Spleen (tissue), 11 donors: ENCODE measurements around the gene C8G. TPM values are rescaled to one million over a fixed set of nuclear protein-coding genes. Genes with fewer than 3 reads are reported as not detected.
A peak's percentile ranks its signal among the peaks of the same experiment; 100 is the strongest.

ENCODE experiments used
- DNase-seq: peaks from one replicate; pipeline ENCODE4 v3.0.0-alpha.2; 2020
- H3K27ac ChIP-seq, 8 donors: fragments of 200-600 bp; sonication (generic) in 7 of 8; 1 replicate in 4 of 8; 2 replicates in 4 of 8; pipeline versions ENCODE4 v1.5.0 to v1.8.0; 2016 to 2021; ENCODE audit warnings: inconsistent platforms in 4 of 8, mild to moderate bottlenecking in 4 of 8, moderate library complexity in 1 of 8
- H3K27me3 ChIP-seq, 7 donors: fragments of 200-600 bp; sonication (generic) in 6 of 7; replicated peaks in 1 of 7; 1 replicate in 4 of 7; 2 replicates in 3 of 7; pipeline versions ENCODE4 v1.5.0 to v1.8.0; 2016 to 2021; ENCODE audit warnings: inconsistent platforms in 3 of 7, mild to moderate bottlenecking in 1 of 7
- H3K36me3 ChIP-seq, 6 donors: fragments of 200-600 bp; sonication (generic) in 5 of 6; 1 replicate in 4 of 6; 2 replicates in 2 of 6; pipeline versions ENCODE4 v1.5.0 to v1.8.0; 2016 to 2021; ENCODE audit warnings: inconsistent platforms in 2 of 6
- H3K4me1 ChIP-seq, 6 donors: fragments of 200-600 bp; sonication (generic) in 5 of 6; 1 replicate in 3 of 6; 2 replicates in 3 of 6; pipeline versions ENCODE4 v1.5.0 to v1.8.0; 2016 to 2021; ENCODE audit warnings: inconsistent platforms in 3 of 6
- H3K4me3 ChIP-seq, 8 donors: fragments of 200-600 bp; sonication (generic) in 7 of 8; 1 replicate in 4 of 8; 2 replicates in 4 of 8; pipeline versions ENCODE4 v1.5.0 to v1.8.0; 2016 to 2021; ENCODE audit warnings: inconsistent platforms in 4 of 8, mild to moderate bottlenecking in 4 of 8, moderate library complexity in 2 of 8
- H3K9me3 ChIP-seq, 8 donors: fragments of 200-600 bp; sonication (generic) in 7 of 8; 1 replicate in 4 of 8; 2 replicates in 4 of 8; pipeline versions ENCODE4 v1.5.0 to v1.8.0; 2016 to 2021; ENCODE audit warnings: inconsistent platforms in 4 of 8
- CTCF ChIP-seq, 11 experiments: fragments of 200-600 bp in 7 of 11; fragments of 450-650 bp in 4 of 11; sonication (generic) in 4 of 11; IDR thresholded peaks in 8 of 11; conservative IDR thresholded peaks in 3 of 11; 1 replicate in 7 of 11; 2 replicates in 4 of 11; pipeline versions ENCODE4 v1.4.0 to v1.8.0; 2016 to 2021; ENCODE audit warnings: antibody characterized with exemption in 11 of 11, inconsistent platforms in 4 of 11, mild to moderate bottlenecking in 1 of 11
- POLR2A ChIP-seq, 3 donors: fragments of 450-650 bp; IDR thresholded peaks; one replicate each; pipeline ENCODE4 v1.5.1; 2017; ENCODE audit warnings: antibody characterized with exemption in 3 of 3, mild to moderate bottlenecking in 1 of 3
- POLR2AphosphoS5 ChIP-seq, 3 donors: sonication (generic); formaldehyde crosslinking; IDR thresholded peaks; one replicate each; pipeline ENCODE4 v1.5.1; 2017; ENCODE audit warnings: antibody characterized with exemption in 3 of 3
- WGBS, 5 donors: extraction: QIAGEN DNeasy Blood & Tissue Kit in 3 of 5; methylation state at CpG; one replicate each; pipeline versions ENCODE4 v1.1.5 to v1.1.7; 2013 to 2018; 5-methylcytosine and 5-hydroxymethylcytosine counted together
- intact Hi-C: fragments of 100-400 bp; cut with DNase I; formaldehyde crosslinking; loops from one replicate; pipeline ENCODE4 v1.15.0; 2023; ENCODE audit warnings: low total_unique reads
- polyA plus RNA-seq, 3 donors: library from polyadenylated mRNA; stranded (reverse); fragments of 200-250 nt; gene quantifications; one replicate each; pipeline ENCODE4 v1.2.1, GENCODE V29; 2013
- total RNA-seq, 7 donors: library from RNA; depleted of rRNA in 3 of 7; stranded (reverse); fragments of >200 nt in 3 of 7; fragmentation: NEBNext Ultra II Directional in 4 of 7; extraction: Animal tissue kit (Norgen Biotek cat#: 25700) in 4 of 7; gene quantifications; one replicate each; pipeline versions ENCODE4 v1.1.0 to v1.2.1, GENCODE V29; 2016 to 2021
- donor health status: healthy with polysubstance abuse.
- donor health status: DM: no; HTN: no; CAD: no; lungs with moderate emphysema.
- donor health status: DM: no; HTN: no; CAD: no.
- donor health status: Bipolar disorder and iron deficiency.
- donor health status: healthy.
- donor health status: DM: no; HTN: no; CAD: no.
- donor health status: DM: yes; HTN: yes; CAD: no.

C8G gene
- total and polyA plus RNA-seq, 10 donors = 2.3 to 7.4 (median 3.7) TPM; not detected in 1

DNA sequence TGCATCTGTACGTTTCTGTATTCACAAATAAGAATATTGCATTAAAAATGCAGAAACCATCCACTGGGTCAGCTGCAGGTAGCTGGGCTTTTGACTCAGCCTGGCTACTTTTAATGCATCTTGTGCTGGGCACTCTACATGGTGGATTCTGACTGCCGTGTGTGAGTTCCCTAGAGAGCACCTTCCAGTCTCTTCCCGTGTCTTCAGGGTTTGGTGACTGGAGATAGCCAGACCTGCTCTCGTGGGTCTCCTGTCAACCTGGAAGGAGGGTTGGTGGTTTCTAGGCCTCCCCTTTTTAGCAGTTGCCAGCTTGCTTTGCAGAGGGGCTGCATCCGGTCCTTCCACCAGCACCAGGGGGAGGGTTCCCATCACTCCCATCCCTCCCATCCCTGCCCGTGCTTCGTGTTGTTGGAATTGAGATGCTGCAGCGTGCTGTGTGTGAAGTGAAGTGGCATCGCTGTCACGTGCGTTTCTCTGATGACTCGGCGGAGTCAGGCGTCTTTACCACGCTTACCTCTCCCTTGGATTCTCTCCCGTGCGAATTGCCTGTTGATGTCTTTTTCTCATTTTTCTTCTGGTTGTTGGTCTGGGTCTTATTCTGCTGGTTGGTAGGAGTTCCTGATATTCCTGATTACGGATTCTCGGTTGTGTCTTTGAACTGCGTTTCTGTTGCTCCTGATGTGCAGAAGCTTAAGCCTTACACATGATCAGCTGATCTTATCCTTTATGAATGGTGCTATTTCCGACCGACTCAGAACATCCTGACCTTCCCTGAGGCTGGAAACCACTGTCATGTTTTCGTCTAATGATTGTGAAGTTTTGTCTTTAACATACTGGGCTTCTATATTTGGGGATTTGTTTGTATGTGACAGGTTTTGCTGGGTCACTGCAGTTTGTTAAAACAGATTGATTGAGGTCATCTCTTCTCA, 17.4 kb upstream of the C8G start:
- WGBS, 5 donors = 79 to 88% (median 83%) methylated on average over 22 to 23 of the region's 23 CpGs
- Histone ChIP-seq H3K9me3 (no peaks in the 10 kb centered on the region), H3K4me1 (peaks cover 0 to 17% (median 5%) of the 10 kb centered on the region in 6 donors), H3K27ac (peak overlapping the region in 2 of 8 donors; percentile 57 to 60), H3K36me3 (peaks cover 0 to 71% (median 39%) of the 10 kb centered on the region in 6 donors), H3K27me3 (no peaks in the 10 kb centered on the region), H3K4me3 (no peak overlapping the region)
- TF ChIP-seq POLR2A (IDR thresholded peaks at IDR 0.05) (no peak), POLR2AphosphoS5 (IDR thresholded peaks at IDR 0.05) (peak in 1 of 3 donors; percentile 12), CTCF (IDR thresholded peaks at IDR 0.05 in 8 of 11, conservative IDR thresholded peaks at IDR 0.05 in 3 of 11) (no peak)
- DNase-seq = no peak
- intact Hi-C loops = no loop called here

GRCh38 chr9:136928591-136928990, 16.5 kb upstream of the C8G start:
- Histone ChIP-seq H3K4me1 (peaks cover 0 to 17% (median 5%) of the 10 kb centered on the region in 6 donors), H3K36me3 (peaks cover 0 to 61% (median 36%) of the 10 kb centered on the region in 6 donors), H3K27me3 (no peaks in the 10 kb centered on the region), H3K9me3 (no peaks in the 10 kb centered on the region), H3K4me3 (no peak overlapping the region), H3K27ac (peak overlapping the region in 5 of 8 donors; percentile 11 to 60 (median 48))
- DNase-seq = no peak
- 70 to 85% (median 76%) methylated on average over 6 to 9 of the region's 9 CpGs for WGBS, 5 donors
- no peak for TF ChIP-seq POLR2A (IDR thresholded peaks at IDR 0.05)
- TF ChIP-seq POLR2AphosphoS5 (IDR thresholded peaks at IDR 0.05) = peak in 2 of 3 donors; percentile 24 to 51
- intact Hi-C loops = no loop called here

GRCh38 chr9:136930014-136930413, 15.0 kb upstream of the C8G start:
- intact Hi-C loops = no loop called here
- no peak overlapping the region for H3K27ac ChIP-seq
- H3K4me3 ChIP-seq = no peak overlapping the region
- WGBS, 5 donors = 95 to 99% (median 98%) methylated on average over 4 of the region's 4 CpGs
- no peaks in the 10 kb centered on the region for H3K27me3 ChIP-seq
- H3K9me3 ChIP-seq = no peaks in the 10 kb centered on the region
- H3K4me1 ChIP-seq = peaks cover 0 to 17% (median 5%) of the 10 kb centered on the region in 6 donors
- no peak for DNase-seq
- TF ChIP-seq POLR2A (IDR thresholded peaks at IDR 0.05) = no peak
- TF ChIP-seq CTCF (IDR thresholded peaks at IDR 0.05 in 8 of 11, conservative IDR thresholded peaks at IDR 0.05 in 3 of 11) = no peak
- TF ChIP-seq POLR2AphosphoS5 (IDR thresholded peaks at IDR 0.05) = no peak
- H3K36me3 ChIP-seq = peaks cover 0 to 47% (median 22%) of the 10 kb centered on the region in 6 donors

DNA sequence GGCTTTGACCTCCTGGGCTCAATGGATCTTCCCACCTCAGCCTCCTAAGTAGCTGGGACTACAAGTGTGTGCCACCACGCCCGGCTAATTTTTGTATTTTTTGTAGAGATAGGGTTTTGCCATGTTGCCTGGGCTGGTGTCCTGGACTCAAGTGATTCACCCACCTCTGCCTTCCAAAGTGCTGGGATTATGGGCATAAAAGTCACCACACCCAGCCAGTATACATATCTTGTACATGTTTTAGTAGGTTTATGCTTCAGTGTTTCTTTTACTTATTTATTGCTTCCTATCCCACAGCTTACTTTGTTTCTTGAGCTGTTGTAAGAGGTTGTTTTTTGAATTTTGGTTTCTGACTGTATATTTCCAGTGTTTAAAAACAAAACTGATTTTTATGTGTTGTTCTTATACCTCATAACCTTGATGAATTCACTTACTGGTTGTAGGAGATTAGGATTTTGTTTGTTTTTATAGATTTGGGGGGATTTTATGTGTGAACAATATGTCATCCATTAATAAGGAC, 13.4 kb upstream of the C8G start:
- Histone ChIP-seq H3K27ac (no peak overlapping the region), H3K36me3 (peaks cover 0 to 30% (median 5%) of the 10 kb centered on the region in 6 donors), H3K9me3 (no peaks in the 10 kb centered on the region), H3K4me1 (peaks cover 0 to 21% (median 9%) of the 10 kb centered on the region in 6 donors), H3K27me3 (no peaks in the 10 kb centered on the region), H3K4me3 (no peak overlapping the region)
- intact Hi-C loops = no loop called here
- TF ChIP-seq POLR2AphosphoS5 (IDR thresholded peaks at IDR 0.05) = no peak
- no peak for TF ChIP-seq POLR2A (IDR thresholded peaks at IDR 0.05)
- TF ChIP-seq CTCF (IDR thresholded peaks at IDR 0.05 in 8 of 11, conservative IDR thresholded peaks at IDR 0.05 in 3 of 11) = no peak
- no peak for DNase-seq
- 97 to 100% (median 98%) methylated on average over 2 of the region's 2 CpGs for WGBS, 5 donors
